ENCODE data around the gene SH3BP4. TPM values are rescaled to one million over a fixed set of nuclear protein-coding genes. Genes with fewer than 3 reads are reported as not detected.

The SH3BP4 gene
- total and polyA plus RNA-seq, 2 of the 8 experiments (the other 6 are each of a cell fraction or from before 2014, with no cell fraction given), result 28.3 to 35.4 TPM

DNA sequence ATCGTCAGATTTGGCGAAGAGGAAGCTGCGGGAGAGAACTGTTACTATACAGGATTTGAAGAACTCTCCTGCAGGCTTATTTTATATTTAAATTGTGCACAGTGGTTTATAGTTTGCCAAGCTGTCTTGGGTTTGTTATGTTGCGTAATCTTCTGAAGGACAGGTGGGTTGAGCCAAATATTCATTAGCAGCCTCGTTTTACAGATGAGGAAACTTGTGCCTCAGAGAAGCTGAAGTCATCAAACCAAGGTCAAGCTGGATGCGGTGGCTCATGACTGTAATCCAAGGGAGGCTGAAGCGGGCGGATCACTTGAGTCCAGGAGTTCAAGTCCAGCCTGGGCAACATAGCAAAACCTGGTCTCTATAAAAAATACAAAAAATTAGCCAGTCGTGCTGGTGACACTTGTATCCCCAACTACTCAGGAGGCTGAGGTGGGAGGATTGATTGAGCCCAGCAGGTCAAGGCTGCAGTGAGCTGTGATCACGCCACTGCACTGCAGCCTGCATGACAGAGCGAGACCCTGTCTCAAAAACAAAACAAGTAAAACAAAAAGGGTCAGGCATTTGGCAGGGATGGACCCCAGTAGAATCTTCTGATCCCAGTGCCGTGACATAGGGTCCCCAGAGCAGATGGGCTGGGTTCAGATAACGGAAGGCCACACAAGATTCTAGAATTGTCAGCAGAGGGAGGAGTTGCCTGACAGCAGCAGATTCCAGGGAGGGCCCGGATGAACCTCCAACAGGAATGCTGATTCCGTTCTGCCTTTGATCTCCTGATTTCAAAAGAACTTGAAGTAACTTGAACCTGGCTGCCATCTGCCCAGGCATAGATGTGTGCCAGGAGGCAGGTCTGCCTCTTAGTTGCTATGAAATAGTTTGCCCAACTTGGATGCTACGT, 50.6 kb downstream of the SH3BP4 start:
- Histone ChIP-seq H3K27me3 (replicated peaks in 1 of 4; ENCODE audit: control insufficient read depth in 3 of 4, extremely low read depth in 1 of 4, insufficient read depth in 3 of 4, low read length in 3 of 4) (no peaks in the 10 kb centered on the region), H3K56ac (replicated peaks; ENCODE audit: insufficient read length, low read depth, low read length) (no peak overlapping the region), H3K18ac (ENCODE audit: extremely low read depth, low read length) (no peak overlapping the region), H4K20me1 (replicated peaks in 1 of 2; ENCODE audit: control insufficient read depth in 1 of 2, insufficient read depth in 2 of 2, low read length in 2 of 2) (peaks cover 5 to 15% of the 10 kb centered on the region in 2 experiments), H3K4ac (replicated peaks; ENCODE audit: insufficient read length, low read depth, low read length) (no peak overlapping the region), H3K23me2 (ENCODE audit: low read depth, low read length) (no peaks in the 10 kb centered on the region), H2BK120ac (replicated peaks; ENCODE audit: low read depth, low read length) (no peak overlapping the region), H3K79me2 (ENCODE audit: control insufficient read depth in 1 of 2, insufficient read depth in 2 of 2, low read length in 2 of 2) (peaks cover under 1 to 92% of the 10 kb centered on the region in 2 experiments; a peak in 3 of 4 replicates), H2AFZ (ENCODE audit: low read length) (no peak overlapping the region), H3K9me3 (ENCODE audit: insufficient read depth in 2 of 2, low read depth in 1 of 2, low read length in 1 of 2) (no peaks in the 10 kb centered on the region), H3K9ac (replicated peaks in 1 of 4; ENCODE audit: extremely low read depth in 1 of 4, low read depth in 3 of 4, low read length in 3 of 4) (no peak overlapping the region), H3K4me2 (ENCODE audit: insufficient read depth in 1 of 2, low read depth in 2 of 2, low read length in 2 of 2) (no peak overlapping the region), H3K4me3 (ENCODE audit: extremely low read depth in 1 of 4, insufficient read depth in 2 of 4, low read depth in 3 of 4, low read length in 4 of 4) (no peak overlapping the region), H3K14ac (ENCODE audit: insufficient read length) (no peak overlapping the region), H3K79me1 (ENCODE audit: low read depth, low read length) (peaks cover 37% of the 10 kb centered on the region), H3K36me3 (ENCODE audit: control insufficient read depth in 2 of 4, insufficient read depth in 4 of 4, low read length in 3 of 4) (peaks cover 0 to 12% (median 0%) of the 10 kb centered on the region in 4 experiments; a peak in 2 of 8 replicates), H4K91ac (replicated peaks; ENCODE audit: insufficient read length, low read length) (no peak overlapping the region), H2BK20ac (ENCODE audit: low read length) (no peak overlapping the region), H3K27ac (ENCODE audit: low read depth, low read length) (no peak overlapping the region), H2BK5ac (ENCODE audit: low read depth, low read length) (peak overlapping the region; percentile 56; the same call in 1 of the 2 replicates), H2BK15ac (ENCODE audit: low read length) (no peak overlapping the region), H4K5ac (ENCODE audit: insufficient read length, low read depth, low read length) (no peak overlapping the region), H4K8ac (ENCODE audit: extremely low read depth, insufficient read depth, low read length) (no peak overlapping the region), H3K23ac (ENCODE audit: insufficient read length) (no peak overlapping the region), H2BK12ac (ENCODE audit: low read depth, low read length) (no peak overlapping the region), H2AK5ac (ENCODE audit: low read depth, low read length) (peak overlapping the region; percentile 53; the same call in 1 of the 2 replicates), H3K4me1 (replicated peaks in 1 of 4; ENCODE audit: control insufficient read depth in 3 of 4, insufficient read depth in 4 of 4, low read length in 3 of 4) (peaks cover 4 to 36% (median 22%) of the 10 kb centered on the region in 4 experiments)
- ChIA-PET POLR2A (ENCODE audit: partially characterized antibody) (no interaction called here), CTCF (ENCODE audit: partially characterized antibody) (interaction anchor here (0.5 to 1.2 kb wide), 4 partner anchors 18 to 1070 kb away, joined by 3 to 5 read pairs (median 4); no protein-coding TSS in a partner anchor)
- FAIRE-seq, result no peak
- 83% methylated on average over 14 of the region's 16 CpGs; no CpG with 5 or more reads in 1 of the 2 experiments for WGBS, 2 experiments (ENCODE audit: extremely low coverage in 1 of 2, insufficient coverage in 1 of 2, insufficient read length in 1 of 2, insufficient replicate concordance in 2 of 2, low coverage in 1 of 2, low lambda C conversion rate in 2 of 2, missing lambda C conversion rate in 1 of 2)
- no peak for TF ChIP-seq POU5F1 (IDR thresholded peaks at IDR 0.05; ENCODE audit: low read depth, low read length)
- no peak for TF ChIP-seq TCF12 (IDR thresholded peaks at IDR 0.05; ENCODE audit: low read depth, low read length)
- peak; percentile 47; the same call in 1 of the 2 replicates for TF ChIP-seq TEAD4 (IDR thresholded peaks at IDR 0.05; ENCODE audit: low read depth, low read length)
- peak; percentile 82 for TF ChIP-seq CEBPB (IDR thresholded peaks at IDR 0.05; ENCODE audit: low read depth, low read length)
- DNase-seq (ENCODE audit: low read depth in 1 of 2, low spot score in 2 of 2), result no peak
